Measurements from ENCODE around the gene CLTCL1. TPM values are rescaled to one million over a fixed set of nuclear protein-coding genes. Genes with fewer than 3 reads are reported as not detected.

The CLTCL1 gene
- total and polyA plus RNA-seq, 9 of the 15 experiments (the other 6 are each of a cell fraction or from before 2014, with no cell fraction given), result 1.1 to 11.7 (median 5.0) TPM

DNA sequence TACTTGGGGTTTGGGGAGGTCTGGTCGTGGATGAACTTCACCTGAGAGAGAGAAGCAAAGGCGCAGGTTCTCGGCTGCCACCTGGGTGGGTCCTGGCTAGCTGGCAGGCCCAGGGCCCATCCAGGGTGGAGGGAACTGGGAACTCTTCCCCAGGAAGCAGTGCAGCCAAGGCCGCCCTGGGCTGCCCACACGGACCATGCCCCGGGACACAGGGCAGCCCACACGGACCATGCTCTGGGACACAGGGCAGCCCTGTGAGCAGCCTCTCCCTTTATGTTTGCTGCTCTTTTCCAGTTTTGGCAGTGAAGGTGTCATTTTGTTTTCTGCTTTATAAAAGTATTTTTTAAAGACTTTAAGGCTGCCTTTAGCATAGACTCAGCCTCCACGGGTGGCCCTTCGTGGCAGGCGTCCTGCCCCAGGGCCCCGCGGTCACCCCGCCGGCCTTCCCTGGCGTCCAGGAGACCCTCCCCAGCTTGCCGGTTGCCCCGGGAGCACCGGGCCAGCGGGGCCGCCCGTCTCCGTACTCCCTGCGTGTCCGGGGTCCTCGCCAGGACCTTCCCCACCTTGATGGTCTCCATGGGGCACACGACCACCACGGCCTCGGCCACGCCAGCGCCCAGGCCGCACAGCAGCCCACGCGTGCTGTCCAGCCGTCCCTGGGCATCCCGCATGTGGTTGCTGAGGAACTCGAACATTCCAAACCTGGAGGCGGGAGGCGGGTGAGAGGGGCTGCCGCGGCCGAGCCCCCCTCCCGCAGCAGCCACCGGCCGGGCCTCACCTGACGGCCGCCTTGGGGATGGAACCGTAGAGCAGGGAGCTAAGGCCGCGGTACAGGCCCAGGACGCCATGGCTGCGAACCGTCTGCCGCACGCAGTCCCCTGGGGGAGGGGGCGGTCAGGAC is 114.1 kb downstream of the CLTCL1 start (continued):
- TF ChIP-seq ZNF57 (CRISPR knock-in tag; IDR thresholded peaks at IDR 0.05) (no peak), CTBP1 (IDR thresholded peaks at IDR 0.05; ENCODE audit: borderline replicate concordance) (no peak), TSHZ1 (CRISPR knock-in tag; IDR thresholded peaks at IDR 0.05) (peak; percentile 18; the same call in 1 of the 2 replicates), KDM5B (IDR thresholded peaks at IDR 0.05; ENCODE audit: insufficient replicate concordance, low read depth, low read length) (peak; percentile 33), ARNT (IDR thresholded peaks at IDR 0.05) (no peak), ZHX1 (conservative IDR thresholded peaks at IDR 0.05; ENCODE audit: low read length) (no peak), CAMTA2 (CRISPR knock-in tag; conservative IDR thresholded peaks at IDR 0.05) (peak; percentile 78; the same call in 1 of the 2 replicates), BRD9 (IDR thresholded peaks at IDR 0.05; ENCODE audit: low read depth, partially characterized antibody) (no peak)
- TF ChIP-seq, protein P1, sequence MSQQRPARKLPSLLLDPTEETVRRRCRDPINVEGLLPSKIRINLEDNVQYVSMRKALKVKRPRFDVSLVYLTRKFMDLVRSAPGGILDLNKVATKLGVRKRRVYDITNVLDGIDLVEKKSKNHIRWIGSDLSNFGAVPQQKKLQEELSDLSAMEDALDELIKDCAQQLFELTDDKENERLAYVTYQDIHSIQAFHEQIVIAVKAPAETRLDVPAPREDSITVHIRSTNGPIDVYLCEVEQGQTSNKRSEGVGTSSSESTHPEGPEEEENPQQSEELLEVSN (IDR thresholded peaks at IDR 0.05; ENCODE audit: borderline replicate concordance in 1 of 2, extremely low read depth in 1 of 2, insufficient read depth in 1 of 2, insufficient read length in 1 of 2, low read depth in 1 of 2, low read length in 1 of 2, poor library complexity in 1 of 2, severe bottlenecking in 1 of 2), result peak in 1 of 2 experiments; percentile 29
- TF ChIP-seq, protein P2, sequence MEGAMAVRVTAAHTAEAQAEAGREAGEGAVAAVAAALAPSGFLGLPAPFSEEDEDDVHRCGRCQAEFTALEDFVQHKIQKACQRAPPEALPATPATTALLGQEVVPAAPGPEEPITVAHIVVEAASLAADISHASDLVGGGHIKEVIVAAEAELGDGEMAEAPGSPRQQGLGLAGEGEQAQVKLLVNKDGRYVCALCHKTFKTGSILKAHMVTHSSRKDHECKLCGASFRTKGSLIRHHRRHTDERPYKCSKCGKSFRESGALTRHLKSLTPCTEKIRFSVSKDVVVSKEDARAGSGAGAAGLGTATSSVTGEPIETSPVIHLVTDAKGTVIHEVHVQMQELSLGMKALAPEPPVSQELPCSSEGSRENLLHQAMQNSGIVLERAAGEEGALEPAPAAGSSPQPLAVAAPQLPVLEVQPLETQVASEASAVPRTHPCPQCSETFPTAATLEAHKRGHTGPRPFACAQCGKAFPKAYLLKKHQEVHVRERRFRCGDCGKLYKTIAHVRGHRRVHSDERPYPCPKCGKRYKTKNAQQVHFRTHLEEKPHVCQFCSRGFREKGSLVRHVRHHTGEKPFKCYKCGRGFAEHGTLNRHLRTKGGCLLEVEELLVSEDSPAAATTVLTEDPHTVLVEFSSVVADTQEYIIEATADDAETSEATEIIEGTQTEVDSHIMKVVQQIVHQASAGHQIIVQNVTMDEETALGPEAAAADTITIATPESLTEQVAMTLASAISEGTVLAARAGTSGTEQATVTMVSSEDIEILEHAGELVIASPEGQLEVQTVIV (CRISPR knock-in tag; IDR thresholded peaks at IDR 0.05; ENCODE audit: borderline replicate concordance), result no peak
